Ishikawa (cell line): ENCODE results near the gene NCOR2.

Experiments used
- CREB1 ChIP-seq: IDR thresholded peaks from 2 replicates; pipeline ENCODE4 v1.6.1; 2012; ENCODE audit warnings: low read depth
- TAF1 ChIP-seq: IDR thresholded peaks from 2 replicates; pipeline ENCODE4 v1.6.1; 2012; ENCODE audit warnings: low read depth, mild to moderate bottlenecking
- YY1 ChIP-seq: IDR thresholded peaks from 2 replicates; pipeline ENCODE4 v1.6.1; 2012; ENCODE audit warnings: low read depth
- TF ChIP-seq, protein P1 (sequence below): IDR thresholded peaks from 2 replicates; pipeline ENCODE4 v1.6.1; 2012; ENCODE audit warnings: low read depth, mild to moderate bottlenecking

DNA sequence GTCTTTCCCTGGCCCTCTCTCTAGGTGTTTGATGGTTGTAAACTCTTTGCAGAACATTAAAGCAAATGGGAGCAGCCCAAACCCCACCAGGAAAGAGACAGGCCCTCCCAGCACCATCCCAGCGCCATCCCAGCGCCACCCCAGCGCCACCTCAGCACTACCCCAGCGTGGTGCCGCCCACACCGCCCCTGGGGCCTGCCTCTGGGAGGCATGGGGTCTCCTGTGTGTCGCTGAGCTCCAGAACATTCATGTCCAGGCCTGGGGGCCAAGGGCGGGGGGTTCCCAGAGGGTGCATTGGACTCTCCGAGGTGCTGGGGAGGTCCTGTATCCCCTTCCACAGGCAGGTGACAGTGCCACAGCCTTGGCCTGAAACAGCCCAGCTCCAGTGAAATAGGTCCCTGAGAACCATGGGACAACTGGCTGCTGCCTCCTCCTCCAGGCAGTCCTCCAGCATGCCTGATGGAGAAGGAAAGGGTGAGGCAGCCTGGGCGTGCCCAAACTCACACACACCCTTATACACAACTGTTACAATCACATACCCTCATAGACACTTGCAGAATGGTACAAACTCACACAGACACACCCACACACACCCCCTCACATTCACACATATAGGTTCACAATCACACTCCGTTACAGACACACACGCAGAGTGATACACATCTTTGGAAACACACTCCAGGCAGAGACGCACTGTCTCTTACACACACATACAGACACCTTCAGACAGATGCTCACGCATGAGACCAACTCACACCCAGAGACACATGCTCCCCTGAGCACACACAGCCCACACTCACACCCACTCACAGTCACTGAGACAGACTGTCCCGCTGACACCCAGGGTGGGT lies 44.4 kb upstream of the NCOR2 start:
- TF ChIP-seq CREB1: no peak
- no peak for TF ChIP-seq YY1
- TF ChIP-seq, protein P1, sequence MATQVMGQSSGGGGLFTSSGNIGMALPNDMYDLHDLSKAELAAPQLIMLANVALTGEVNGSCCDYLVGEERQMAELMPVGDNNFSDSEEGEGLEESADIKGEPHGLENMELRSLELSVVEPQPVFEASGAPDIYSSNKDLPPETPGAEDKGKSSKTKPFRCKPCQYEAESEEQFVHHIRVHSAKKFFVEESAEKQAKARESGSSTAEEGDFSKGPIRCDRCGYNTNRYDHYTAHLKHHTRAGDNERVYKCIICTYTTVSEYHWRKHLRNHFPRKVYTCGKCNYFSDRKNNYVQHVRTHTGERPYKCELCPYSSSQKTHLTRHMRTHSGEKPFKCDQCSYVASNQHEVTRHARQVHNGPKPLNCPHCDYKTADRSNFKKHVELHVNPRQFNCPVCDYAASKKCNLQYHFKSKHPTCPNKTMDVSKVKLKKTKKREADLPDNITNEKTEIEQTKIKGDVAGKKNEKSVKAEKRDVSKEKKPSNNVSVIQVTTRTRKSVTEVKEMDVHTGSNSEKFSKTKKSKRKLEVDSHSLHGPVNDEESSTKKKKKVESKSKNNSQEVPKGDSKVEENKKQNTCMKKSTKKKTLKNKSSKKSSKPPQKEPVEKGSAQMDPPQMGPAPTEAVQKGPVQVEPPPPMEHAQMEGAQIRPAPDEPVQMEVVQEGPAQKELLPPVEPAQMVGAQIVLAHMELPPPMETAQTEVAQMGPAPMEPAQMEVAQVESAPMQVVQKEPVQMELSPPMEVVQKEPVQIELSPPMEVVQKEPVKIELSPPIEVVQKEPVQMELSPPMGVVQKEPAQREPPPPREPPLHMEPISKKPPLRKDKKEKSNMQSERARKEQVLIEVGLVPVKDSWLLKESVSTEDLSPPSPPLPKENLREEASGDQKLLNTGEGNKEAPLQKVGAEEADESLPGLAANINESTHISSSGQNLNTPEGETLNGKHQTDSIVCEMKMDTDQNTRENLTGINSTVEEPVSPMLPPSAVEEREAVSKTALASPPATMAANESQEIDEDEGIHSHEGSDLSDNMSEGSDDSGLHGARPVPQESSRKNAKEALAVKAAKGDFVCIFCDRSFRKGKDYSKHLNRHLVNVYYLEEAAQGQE: no peak
- no peak for TF ChIP-seq TAF1
